ENCODE measurements around the gene ITGAV. TPM values are rescaled to one million over a fixed set of nuclear protein-coding genes. Genes with fewer than 3 reads are reported as not detected.

The ITGAV gene
- total RNA-seq, 1 donor from 2014 or later: 492 TPM

GRCh38 chr2:186573531-186573930 lies 16.3 kb upstream of the ITGAV start:
- DNase-seq (ENCODE audit: low read depth, low spot score): no peak

GRCh38 chr2:186575302-186575701 lies 14.6 kb upstream of the ITGAV start:
- peak; percentile 98 for DNase-seq (ENCODE audit: low read depth, low spot score)

- DNase-seq (ENCODE audit: low read depth, low spot score): no peak
Observed at GRCh38 chr2:186575856-186576255, 14.0 kb upstream of the ITGAV start.

GRCh38 chr2:186576614-186577013 lies 13.2 kb upstream of the ITGAV start:
- no peak for DNase-seq (ENCODE audit: low read depth, low spot score)

- no peak for DNase-seq (ENCODE audit: low read depth, low spot score)
Observed at GRCh38 chr2:186582698-186583097, 7.2 kb upstream of the ITGAV start.

GRCh38 chr2:186584053-186584452 lies 5.8 kb upstream of the ITGAV start:
- DNase-seq (ENCODE audit: low read depth, low spot score): no peak

GRCh38 chr2:186588421-186588820 lies 1.4 kb upstream of the ITGAV start:
- DNase-seq (ENCODE audit: low read depth, low spot score): no peak

GRCh38 chr2:186588940-186589611 lies 780 bp upstream of the ITGAV start:
- no peak for DNase-seq (ENCODE audit: low read depth, low spot score)

- DNase-seq (ENCODE audit: low read depth, low spot score): no peak
Observed at GRCh38 chr2:186590350-186590758, 498 bp downstream of the ITGAV start.

- DNase-seq (ENCODE audit: low read depth, low spot score): no peak
Observed at GRCh38 chr2:186590759-186591505, 1.1 kb downstream of the ITGAV start.

- no peak for DNase-seq (ENCODE audit: low read depth, low spot score)
Observed at GRCh38 chr2:186591506-186591890, 1.6 kb downstream of the ITGAV start.

GRCh38 chr2:186592137-186592875 lies 2.5 kb downstream of the ITGAV start:
- no peak for DNase-seq (ENCODE audit: low read depth, low spot score)

GRCh38 chr2:186593523-186593922 lies 3.7 kb downstream of the ITGAV start:
- no peak for DNase-seq (ENCODE audit: low read depth, low spot score)

GRCh38 chr2:186594001-186594722 lies 4.3 kb downstream of the ITGAV start:
- no peak for DNase-seq (ENCODE audit: low read depth, low spot score)

GRCh38 chr2:186595219-186595618 lies 5.4 kb downstream of the ITGAV start:
- DNase-seq (ENCODE audit: low read depth, low spot score): no peak

GRCh38 chr2:186599186-186599778 lies 9.4 kb downstream of the ITGAV start:
- no peak for DNase-seq (ENCODE audit: low read depth, low spot score)

- DNase-seq (ENCODE audit: low read depth, low spot score): peak; percentile 75
Observed at GRCh38 chr2:186603286-186603685, 13.4 kb downstream of the ITGAV start.

GRCh38 chr2:186605041-186605440 lies 15.2 kb downstream of the ITGAV start:
- DNase-seq (ENCODE audit: low read depth, low spot score): no peak

- DNase-seq (ENCODE audit: low read depth, low spot score): no peak
Observed at GRCh38 chr2:186607660-186608324, 17.9 kb downstream of the ITGAV start.

- no peak for DNase-seq (ENCODE audit: low read depth, low spot score)
Observed at GRCh38 chr2:186610785-186611184, 20.9 kb downstream of the ITGAV start.

GRCh38 chr2:186611526-186611925 lies 21.7 kb downstream of the ITGAV start:
- DNase-seq (ENCODE audit: low read depth, low spot score): no peak

Measured in pulmonary artery endothelial cell (primary cell).